Ishikawa (cell line): ENCODE results near the gene HOXB9.

Experiments used
- CEBPB ChIP-seq: IDR thresholded peaks from 2 replicates; pipeline ENCODE4 v1.6.1; 2012
- CREB1 ChIP-seq: IDR thresholded peaks from 2 replicates; pipeline ENCODE4 v1.6.1; 2012; ENCODE audit warnings: low read depth
- EP300 ChIP-seq: IDR thresholded peaks from 2 replicates; pipeline ENCODE4 v1.6.1; 2012; ENCODE audit warnings: borderline replicate concordance
- MAX ChIP-seq: IDR thresholded peaks from 2 replicates; pipeline ENCODE4 v1.6.1; 2012
- RAD21 ChIP-seq: IDR thresholded peaks from 2 replicates; pipeline ENCODE4 v1.6.1; 2012; ENCODE audit warnings: low read depth
- REST ChIP-seq: IDR thresholded peaks from 2 replicates; pipeline ENCODE4 v1.6.1; 2012; ENCODE audit warnings: low read depth, mild to moderate bottlenecking
- TAF1 ChIP-seq: IDR thresholded peaks from 2 replicates; pipeline ENCODE4 v1.6.1; 2012; ENCODE audit warnings: low read depth, mild to moderate bottlenecking
- TCF12 ChIP-seq: IDR thresholded peaks from 2 replicates; pipeline ENCODE4 v1.6.1; 2012; ENCODE audit warnings: low read depth
- YY1 ChIP-seq: IDR thresholded peaks from 2 replicates; pipeline ENCODE4 v1.6.1; 2012; ENCODE audit warnings: low read depth

GRCh38 chr17:48597778-48598631 lies 28.2 kb downstream of the HOXB9 start:
- TF ChIP-seq CREB1 (no peak), RAD21 (no peak), CEBPB (no peak), MAX (peak; percentile 64), TCF12 (0 out of 2 replicates have a peak, but pooled peaks have one; percentile 16), EP300 (no peak), YY1 (no peak), REST (no peak), TAF1 (no peak)
